Measurements from ENCODE around the gene LITAF.

The LITAF gene

GRCh38 chr16:11586856-11587642 is at the start of gene LITAF:
Gene LITAF (minus strand): TSS chr16:11586919. CDS start chr16:11556730, 30,189 bp downstream.
- DNase-seq (ENCODE audit: low spot score in 2 of 2), result peak; percentile 23 to 64
- no peaks in the 10 kb centered on the region for H3K27me3 ChIP-seq (ENCODE audit: low read depth)
- H3K36me3 ChIP-seq (replicated peaks), result no peaks in the 10 kb centered on the region
- H3K4me1 ChIP-seq, result peaks cover 19% of the 10 kb centered on the region
- H3K4me3 ChIP-seq, result peak within 1 kb of the TSS; percentile 47
- in situ Hi-C loops (cut with MboI; ENCODE audit: low sequenced_read_pairs), result no loop called here
- no peaks in the 10 kb centered on the region for H3K9me3 ChIP-seq

GRCh38 chr16:11636172-11636721 is 49.5 kb upstream of the LITAF start:
- Histone ChIP-seq H3K4me1 (no peaks in the 10 kb centered on the region), H3K36me3 (replicated peaks) (no peaks in the 10 kb centered on the region), H3K27me3 (ENCODE audit: low read depth) (no peaks in the 10 kb centered on the region), H3K9me3 (no peaks in the 10 kb centered on the region), H3K4me3 (no peak overlapping the region)
- no peak for DNase-seq (ENCODE audit: low spot score in 2 of 2)
- in situ Hi-C loops (cut with MboI; ENCODE audit: low sequenced_read_pairs), result loop anchor here (25.0 kb wide), 1 partner anchor 674 kb away; no protein-coding TSS in a partner anchor

DNA sequence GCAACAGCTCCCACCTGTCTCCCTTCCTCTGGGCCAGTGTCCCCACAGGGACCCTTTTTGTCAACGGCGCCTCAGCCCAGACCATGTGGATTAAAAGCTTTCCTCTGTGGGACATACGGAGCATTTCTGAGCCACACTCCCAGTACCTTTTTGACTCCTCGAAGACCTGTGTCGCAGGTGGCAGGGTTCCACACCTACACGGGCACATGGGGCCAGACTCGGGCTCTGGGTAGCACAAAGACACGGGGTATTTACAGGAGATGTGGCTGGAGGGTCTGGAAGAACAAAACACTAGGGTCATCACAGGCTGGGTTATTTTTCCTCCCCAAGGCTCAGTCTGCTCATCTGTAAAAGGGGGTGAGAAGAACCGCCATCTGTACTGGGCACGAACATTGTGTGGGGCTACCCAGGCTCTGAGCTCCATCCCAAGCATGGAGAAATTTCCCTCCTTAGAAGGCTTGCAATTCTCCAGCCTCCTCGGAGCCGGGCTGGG is 49.0 kb upstream of the LITAF start:
- DNase-seq (ENCODE audit: low spot score in 2 of 2), result no peak
- Histone ChIP-seq H3K27me3 (ENCODE audit: low read depth) (no peaks in the 10 kb centered on the region), H3K4me1 (no peaks in the 10 kb centered on the region), H3K9me3 (no peaks in the 10 kb centered on the region), H3K36me3 (replicated peaks) (no peaks in the 10 kb centered on the region), H3K4me3 (no peak overlapping the region)
- in situ Hi-C loops (cut with MboI; ENCODE audit: low sequenced_read_pairs), result loop anchor here (25.0 kb wide), 1 partner anchor 673 kb away; no protein-coding TSS in a partner anchor

DNA sequence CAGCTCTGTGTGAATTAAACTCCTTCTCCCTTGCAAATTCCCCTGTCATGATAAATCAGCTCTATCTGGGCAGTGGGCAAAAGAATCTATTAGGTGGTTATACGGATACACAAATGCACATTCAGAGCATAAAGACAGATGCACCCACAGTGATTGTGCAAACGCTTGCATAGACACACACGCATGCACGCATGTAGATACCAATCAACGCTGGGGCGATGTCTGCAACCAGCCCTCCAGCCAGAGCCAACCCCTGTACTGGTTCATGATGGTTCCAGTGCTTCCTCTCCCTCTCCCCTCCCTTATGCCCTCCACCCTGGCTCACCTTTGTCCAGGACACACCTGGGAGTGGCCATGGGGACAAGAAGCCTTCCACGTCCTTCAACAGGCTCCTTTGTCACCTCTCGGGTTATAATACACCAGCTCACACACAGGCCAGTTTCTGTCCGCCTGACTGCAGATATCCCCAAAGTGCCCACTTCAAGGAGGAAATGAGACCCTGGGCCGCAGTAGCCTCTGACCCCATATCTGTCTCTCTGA is 48.5 kb upstream of the LITAF start:
- H3K27me3 ChIP-seq (ENCODE audit: low read depth), result no peaks in the 10 kb centered on the region
- no peaks in the 10 kb centered on the region for H3K9me3 ChIP-seq
- H3K4me1 ChIP-seq, result no peaks in the 10 kb centered on the region
- H3K4me3 ChIP-seq, result no peak overlapping the region
- in situ Hi-C loops (cut with MboI; ENCODE audit: low sequenced_read_pairs), result loop anchor here (25.0 kb wide), 1 partner anchor 673 kb away; no protein-coding TSS in a partner anchor
- H3K36me3 ChIP-seq (replicated peaks), result no peaks in the 10 kb centered on the region
- DNase-seq (ENCODE audit: low spot score in 2 of 2), result no peak

GRCh38 chr16:11634312-11634711 is 47.6 kb upstream of the LITAF start:
- in situ Hi-C loops (cut with MboI; ENCODE audit: low sequenced_read_pairs), result loop anchor here (25.0 kb wide), 1 partner anchor 672 kb away; no protein-coding TSS in a partner anchor
- Histone ChIP-seq H3K4me1 (no peaks in the 10 kb centered on the region), H3K27me3 (ENCODE audit: low read depth) (no peaks in the 10 kb centered on the region), H3K4me3 (no peak overlapping the region), H3K36me3 (replicated peaks) (no peaks in the 10 kb centered on the region), H3K9me3 (no peaks in the 10 kb centered on the region)
- no peak for DNase-seq (ENCODE audit: low spot score in 2 of 2)

DNA sequence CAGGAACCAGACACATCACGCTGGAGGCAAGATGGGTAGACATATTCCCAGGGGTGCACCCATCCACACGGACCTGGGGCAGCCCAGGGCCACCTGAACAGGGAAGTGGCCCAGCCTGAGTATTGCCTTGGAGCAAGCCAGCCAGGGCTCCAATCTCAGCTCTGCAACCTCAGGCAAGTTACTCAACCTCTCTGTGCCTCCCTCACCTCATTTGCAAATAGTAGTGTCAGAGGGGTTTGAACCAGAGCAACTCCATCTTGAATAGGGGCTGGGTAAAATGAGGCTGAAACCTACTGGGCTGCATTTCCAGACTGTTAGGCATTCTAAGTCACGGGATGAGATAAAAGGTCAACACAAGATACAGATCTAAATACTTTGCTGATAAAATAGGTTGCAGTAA is 46.4 kb upstream of the LITAF start:
- in situ Hi-C loops (cut with MboI; ENCODE audit: low sequenced_read_pairs), result loop anchor here (25.0 kb wide), 1 partner anchor 671 kb away; no protein-coding TSS in a partner anchor
- Histone ChIP-seq H3K36me3 (replicated peaks) (no peaks in the 10 kb centered on the region), H3K27me3 (ENCODE audit: low read depth) (no peaks in the 10 kb centered on the region), H3K4me3 (no peak overlapping the region), H3K9me3 (no peaks in the 10 kb centered on the region), H3K4me1 (no peaks in the 10 kb centered on the region)
- DNase-seq (ENCODE audit: low spot score in 2 of 2), result no peak

DNA sequence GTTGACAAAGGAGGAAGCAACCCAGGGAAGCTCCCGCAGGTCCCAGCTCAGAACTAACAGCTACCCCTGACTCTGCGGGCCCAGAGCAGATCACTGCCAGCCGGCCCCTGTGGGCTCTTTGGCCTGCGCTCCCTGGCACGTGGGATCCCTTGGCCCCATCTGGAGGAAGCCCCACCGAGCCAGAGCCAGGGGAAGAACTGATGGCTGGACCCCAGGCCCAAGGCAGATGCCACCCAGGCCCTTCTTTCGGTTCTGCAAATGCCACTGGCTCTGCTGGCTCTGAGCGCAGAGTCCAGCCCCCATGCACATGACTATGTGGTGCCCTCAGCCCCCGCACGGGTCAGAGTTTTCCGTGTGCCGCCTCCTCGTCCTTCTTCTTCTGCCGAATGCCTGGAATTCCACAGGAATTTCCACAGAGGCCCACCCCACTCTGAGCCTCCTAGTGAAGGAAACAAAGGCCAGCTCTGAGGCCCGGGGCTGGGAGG is 45.8 kb upstream of the LITAF start:
- Histone ChIP-seq H3K4me1 (no peaks in the 10 kb centered on the region), H3K9me3 (no peaks in the 10 kb centered on the region), H3K4me3 (no peak overlapping the region), H3K36me3 (replicated peaks) (no peaks in the 10 kb centered on the region), H3K27me3 (ENCODE audit: low read depth) (no peaks in the 10 kb centered on the region)
- in situ Hi-C loops (cut with MboI; ENCODE audit: low sequenced_read_pairs), result loop anchor here (25.0 kb wide), 1 partner anchor 670 kb away; no protein-coding TSS in a partner anchor
- DNase-seq (ENCODE audit: low spot score in 2 of 2), result no peak

DNA sequence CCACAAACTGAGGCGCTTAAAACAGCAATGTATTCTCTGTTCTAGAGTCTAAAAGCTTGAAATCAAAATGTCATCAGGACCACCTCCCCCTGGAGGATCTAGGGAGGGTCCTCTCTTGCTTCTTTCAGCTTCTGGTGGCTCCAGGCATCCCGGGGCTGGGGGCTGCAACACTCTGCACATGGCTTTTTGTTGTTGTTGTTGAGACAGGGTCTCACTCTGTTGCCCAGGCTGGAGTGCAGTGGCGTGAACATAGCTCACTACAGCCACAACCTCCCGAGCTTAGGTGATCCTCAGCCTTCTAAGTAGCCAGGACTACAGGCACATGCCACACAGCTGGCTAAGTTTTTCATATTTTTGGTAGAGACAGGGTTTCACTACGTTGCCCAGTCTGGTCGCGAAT is 44.5 kb upstream of the LITAF start:
- DNase-seq (ENCODE audit: low spot score in 2 of 2), result no peak
- Histone ChIP-seq H3K9me3 (no peaks in the 10 kb centered on the region), H3K4me1 (no peaks in the 10 kb centered on the region), H3K36me3 (replicated peaks) (no peaks in the 10 kb centered on the region), H3K4me3 (no peak overlapping the region), H3K27me3 (ENCODE audit: low read depth) (no peaks in the 10 kb centered on the region)
- in situ Hi-C loops (cut with MboI; ENCODE audit: low sequenced_read_pairs), result loop anchor here (25.0 kb wide), 1 partner anchor 669 kb away; no protein-coding TSS in a partner anchor

- Histone ChIP-seq H3K9me3 (no peaks in the 10 kb centered on the region), H3K4me3 (no peak overlapping the region), H3K4me1 (no peaks in the 10 kb centered on the region), H3K27me3 (ENCODE audit: low read depth) (no peaks in the 10 kb centered on the region), H3K36me3 (replicated peaks) (no peaks in the 10 kb centered on the region)
- in situ Hi-C loops (cut with MboI; ENCODE audit: low sequenced_read_pairs), result loop anchor here (25.0 kb wide), 1 partner anchor 668 kb away; no protein-coding TSS in a partner anchor
- no peak for DNase-seq (ENCODE audit: low spot score in 2 of 2)
Measured at GRCh38 chr16:11630768-11631056, 44.0 kb upstream of the LITAF start.

GRCh38 chr16:11630046-11630767 is 43.5 kb upstream of the LITAF start:
- Histone ChIP-seq H3K4me3 (no peak overlapping the region), H3K9me3 (no peaks in the 10 kb centered on the region), H3K4me1 (no peaks in the 10 kb centered on the region), H3K27me3 (ENCODE audit: low read depth) (no peaks in the 10 kb centered on the region), H3K36me3 (replicated peaks) (no peaks in the 10 kb centered on the region)
- in situ Hi-C loops (cut with MboI; ENCODE audit: low sequenced_read_pairs), result loop anchor here (25.0 kb wide), 1 partner anchor 668 kb away; no protein-coding TSS in a partner anchor
- DNase-seq (ENCODE audit: low spot score in 2 of 2), result no peak

- Histone ChIP-seq H3K9me3 (no peaks in the 10 kb centered on the region), H3K4me3 (no peak overlapping the region), H3K27me3 (ENCODE audit: low read depth) (no peaks in the 10 kb centered on the region), H3K36me3 (replicated peaks) (no peaks in the 10 kb centered on the region), H3K4me1 (no peaks in the 10 kb centered on the region)
- DNase-seq (ENCODE audit: low spot score in 2 of 2), result no peak
- in situ Hi-C loops (cut with MboI; ENCODE audit: low sequenced_read_pairs), result loop anchor here (25.0 kb wide), 1 partner anchor 667 kb away; no protein-coding TSS in a partner anchor
Measured at GRCh38 chr16:11629071-11630030, 42.6 kb upstream of the LITAF start.

DNA sequence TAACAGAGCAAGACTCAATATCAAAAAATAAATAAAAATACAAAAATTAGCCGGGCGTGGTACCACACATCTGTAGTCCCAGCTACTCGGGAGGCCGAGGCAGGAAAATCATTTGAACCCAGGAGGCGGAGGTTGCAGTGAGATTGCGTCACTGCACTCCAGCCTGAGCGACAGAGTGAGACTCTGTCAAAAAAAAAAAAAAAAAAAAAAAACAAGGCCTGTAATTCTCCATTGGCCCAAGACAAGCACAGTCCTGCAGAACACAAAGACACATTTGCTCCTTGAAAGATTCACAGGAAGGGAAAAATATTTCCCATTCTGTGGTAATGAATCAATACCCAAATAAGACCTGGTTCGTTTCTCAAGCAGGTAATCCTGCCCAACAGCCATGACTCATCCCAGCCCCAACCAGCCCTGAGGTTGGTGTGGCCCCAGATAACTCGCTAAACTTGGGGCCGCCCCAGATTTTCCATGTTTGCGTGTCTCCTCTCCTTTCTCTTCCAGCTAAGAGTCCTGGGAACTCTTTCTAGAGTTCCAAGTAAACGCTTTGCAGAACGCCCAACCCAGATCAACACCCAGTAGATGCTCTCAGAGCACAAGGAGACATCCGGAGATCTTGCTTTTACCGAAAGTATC is 41.2 kb upstream of the LITAF start:
- Histone ChIP-seq H3K9me3 (no peaks in the 10 kb centered on the region), H3K27me3 (ENCODE audit: low read depth) (no peaks in the 10 kb centered on the region), H3K4me3 (no peak overlapping the region), H3K36me3 (replicated peaks) (no peaks in the 10 kb centered on the region), H3K4me1 (no peaks in the 10 kb centered on the region)
- in situ Hi-C loops (cut with MboI; ENCODE audit: low sequenced_read_pairs), result loop anchor here (25.0 kb wide), 1 partner anchor 666 kb away; no protein-coding TSS in a partner anchor
- no peak for DNase-seq (ENCODE audit: low spot score in 2 of 2)
